Colonic mucosa (tissue), 4 donors: Measurements from ENCODE around the gene CDC42EP4. TPM values are rescaled to one million over a fixed set of nuclear protein-coding genes. Genes with fewer than 3 reads are reported as not detected.

Experiments
- DNase-seq: peaks from one replicate; pipeline ENCODE4 v3.0.0-alpha.2; 2020
- H3K27ac ChIP-seq: fragments of 200-600 bp; one replicate; pipeline ENCODE4 v1.8.0; 2021
- H3K27me3 ChIP-seq: fragments of 200-600 bp; one replicate; pipeline ENCODE4 v1.8.0; 2021
- H3K36me3 ChIP-seq: fragments of 200-600 bp; one replicate; pipeline ENCODE4 v1.8.0; 2021
- H3K4me1 ChIP-seq: fragments of 200-600 bp; one replicate; pipeline ENCODE4 v1.8.0; 2021; ENCODE audit warnings: mild to moderate bottlenecking
- H3K4me3 ChIP-seq: fragments of 200-600 bp; one replicate; pipeline ENCODE4 v1.8.0; 2021
- H3K9ac ChIP-seq, 2 donors: one replicate each; pipeline ENCODE4 v1.7.0; 2013; ENCODE audit warnings: control low read depth in 2 of 2, low read depth in 2 of 2, low read length in 2 of 2
- H3K9me3 ChIP-seq: fragments of 200-600 bp; one replicate; pipeline ENCODE4 v1.8.0; 2021
- CTCF ChIP-seq: fragments of 200-600 bp; IDR thresholded peaks from one replicate; pipeline ENCODE4 v1.8.0; 2022; ENCODE audit warnings: antibody characterized with exemption, mild to moderate bottlenecking
- intact Hi-C: fragments of 100-400 bp; cut with DNase I; formaldehyde crosslinking; loops from one replicate; pipeline ENCODE4 v1.14.1; 2022
- total RNA-seq, 2 donors: library from RNA; stranded (reverse); fragmentation: NEBNext Ultra II Directional in 1 of 2; extraction: Animal tissue kit (Norgen Biotek cat#: 25700) in 1 of 2; gene quantifications; one replicate each; pipeline ENCODE4 v1.2.1, GENCODE V29; 2021
- donor health status: healthy.
- donor health status: DM: no; HTN: no; CAD: no.
- donor health status: DM: no; HTN: no; CAD: no.

The CDC42EP4 gene
- total RNA-seq, 2 donors from 2014 or later, result 52.8 to 65.3 TPM

- intact Hi-C loops, result no loop called here
- H3K4me1 ChIP-seq, result peaks cover 20% of the 10 kb centered on the region
- no peak overlapping the region for H3K4me3 ChIP-seq
- no peaks in the 10 kb centered on the region for H3K27me3 ChIP-seq
- H3K9me3 ChIP-seq, result no peaks in the 10 kb centered on the region
- TF ChIP-seq CTCF, result no peak
- H3K36me3 ChIP-seq, result peaks cover 11% of the 10 kb centered on the region
- DNase-seq, result no peak
- no peak overlapping the region for H3K9ac ChIP-seq
- H3K27ac ChIP-seq, result no peak overlapping the region
Observed at GRCh38 chr17:73283250-73283649, 28.6 kb downstream of the CDC42EP4 start.

- Histone ChIP-seq H3K9me3 (no peaks in the 10 kb centered on the region), H3K36me3 (peaks cover 11% of the 10 kb centered on the region), H3K27ac (no peak overlapping the region), H3K4me1 (peaks cover 25% of the 10 kb centered on the region), H3K4me3 (no peak overlapping the region), H3K9ac (no peak overlapping the region), H3K27me3 (no peaks in the 10 kb centered on the region)
- no peak for TF ChIP-seq CTCF
- no peak for DNase-seq
- intact Hi-C loops, result no loop called here
Observed at GRCh38 chr17:73282629-73283028, 29.2 kb downstream of the CDC42EP4 start.

GRCh38 chr17:73281928-73282327 lies 29.9 kb downstream of the CDC42EP4 start:
- no peak overlapping the region for H3K9ac ChIP-seq
- no peak for TF ChIP-seq CTCF
- peaks cover 11% of the 10 kb centered on the region for H3K36me3 ChIP-seq
- H3K27me3 ChIP-seq, result no peaks in the 10 kb centered on the region
- H3K4me3 ChIP-seq, result no peak overlapping the region
- H3K27ac ChIP-seq, result no peak overlapping the region
- intact Hi-C loops, result no loop called here
- no peaks in the 10 kb centered on the region for H3K9me3 ChIP-seq
- DNase-seq, result no peak
- peaks cover 22% of the 10 kb centered on the region for H3K4me1 ChIP-seq

GRCh38 chr17:73280191-73280590 lies 31.6 kb downstream of the CDC42EP4 start:
- Histone ChIP-seq H3K4me1 (peaks cover 22% of the 10 kb centered on the region), H3K27ac (no peak overlapping the region), H3K27me3 (no peaks in the 10 kb centered on the region), H3K36me3 (peaks cover 6% of the 10 kb centered on the region), H3K9ac (no peak overlapping the region), H3K4me3 (no peak overlapping the region), H3K9me3 (no peaks in the 10 kb centered on the region)
- TF ChIP-seq CTCF, result no peak
- DNase-seq, result no peak
- intact Hi-C loops, result no loop called here

- no peak overlapping the region for H3K4me3 ChIP-seq
- no peak overlapping the region for H3K27ac ChIP-seq
- peaks cover 22% of the 10 kb centered on the region for H3K4me1 ChIP-seq
- no peaks in the 10 kb centered on the region for H3K27me3 ChIP-seq
- H3K9me3 ChIP-seq, result no peaks in the 10 kb centered on the region
- TF ChIP-seq CTCF, result no peak
- no peak overlapping the region for H3K9ac ChIP-seq
- intact Hi-C loops, result no loop called here
- H3K36me3 ChIP-seq, result peaks cover 1% of the 10 kb centered on the region
- DNase-seq, result no peak
Observed at GRCh38 chr17:73279704-73280103, 32.1 kb downstream of the CDC42EP4 start.
